ENCODE data around the gene MASTL. TPM values are rescaled to one million over a fixed set of nuclear protein-coding genes. Genes with fewer than 3 reads are reported as not detected.

MASTL gene
- total RNA-seq, 1 donor from 2014 or later: 6.5 TPM

GRCh38 chr10:27225011-27225590 is 69.9 kb downstream of the MASTL start:
- DNase-seq (ENCODE audit: low read depth in 2 of 2): no peak

DNA sequence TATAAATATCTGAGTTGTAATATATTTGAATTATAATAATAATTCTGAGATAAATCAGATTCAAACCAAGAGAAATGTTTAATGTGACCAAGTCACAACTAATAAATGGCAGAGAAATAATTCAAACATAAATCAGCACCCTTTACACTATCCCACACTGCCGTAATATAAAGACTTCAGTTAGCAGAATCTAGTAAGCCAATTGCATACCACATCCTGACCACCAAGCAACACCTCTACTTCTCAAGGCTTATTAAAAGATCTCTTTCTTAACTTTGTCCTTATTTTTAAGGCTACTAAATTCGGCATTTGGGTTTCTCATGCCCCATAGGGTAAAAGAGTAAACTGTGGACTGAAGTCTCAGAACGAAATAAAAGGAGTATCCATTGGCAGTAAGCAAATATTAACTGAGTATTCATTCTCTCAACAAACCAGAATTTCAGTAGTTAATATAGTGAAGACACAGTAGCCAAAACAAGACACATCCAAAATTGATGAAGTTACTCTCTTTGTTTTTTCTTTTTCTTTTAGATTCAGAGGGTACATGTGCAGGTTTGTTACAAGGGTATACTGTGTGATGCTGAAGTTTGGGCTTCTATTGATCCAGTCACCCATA is 70.6 kb downstream of the MASTL start:
- DNase-seq (ENCODE audit: low read depth in 2 of 2): no peak

DNA sequence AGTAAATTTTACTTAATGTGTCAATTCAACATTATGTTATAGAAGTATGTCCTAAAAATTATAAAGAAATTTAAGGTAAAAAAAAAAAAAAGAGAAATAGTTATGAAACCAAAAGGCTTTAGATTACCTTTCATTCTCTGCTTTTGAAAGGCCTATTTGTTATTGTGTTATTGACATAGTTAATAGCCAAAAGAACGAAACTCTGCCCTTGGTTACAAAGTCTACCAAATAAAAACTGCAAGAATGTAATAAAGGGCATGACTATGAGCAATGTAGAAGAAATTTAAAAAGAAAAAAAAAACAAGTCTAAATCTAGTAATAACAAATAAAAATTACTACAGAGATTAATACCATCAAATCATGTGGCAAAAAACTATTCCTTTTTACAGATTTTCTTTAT is 74.9 kb downstream of the MASTL start:
- DNase-seq (ENCODE audit: low read depth in 2 of 2): no peak

- no peak for DNase-seq (ENCODE audit: low read depth in 2 of 2)
Measured at GRCh38 chr10:27235706-27236105, 80.6 kb downstream of the MASTL start.

Other genes starting within 250 kb of the MASTL start
- gene ANKRD26, start 54.9 kb upstream of the MASTL start, total RNA-seq: 4.6 and 5.0 TPM in 2 replicates
- gene YME1L1, start 968 bp upstream of the MASTL start, total RNA-seq: 80.9 and 95.2 TPM in 2 replicates
- 13.3 and 18.8 TPM in 2 replicates for gene ACBD5, start 85.4 kb downstream of the MASTL start, total RNA-seq

Data from lung microvascular endothelial cell (primary cell).